Loucy (cell line): Measurements from ENCODE around the gene TNS3.

Experiments
- CTCF ChIP-seq: fragments of 200-600 bp; sonication (generic); conservative IDR thresholded peaks from 2 replicates; pipeline ENCODE4 v1.5.1; 2014; ENCODE audit warnings: mild to moderate bottlenecking, antibody characterized with exemption, low read length
- EZH2phosphoT487 ChIP-seq: fragments of 200-600 bp; IDR thresholded peaks from 2 replicates; pipeline ENCODE4 v1.6.1; 2018; ENCODE audit warnings: antibody characterized with exemption, mild to moderate bottlenecking, moderate library complexity, borderline replicate concordance

GRCh38 chr7:47333554-47333887 is 248.4 kb downstream of the TNS3 start:
- TF ChIP-seq CTCF (no peak), EZH2phosphoT487 (no peak)
